ENCODE results near the gene POMT1.
A peak's percentile ranks its signal among the peaks of the same experiment; 100 is the strongest.
"Not testable (repeated sequence)": the region's sequence is repeated elsewhere in the genome, so short reads cannot be mapped to it uniquely, and the experiment has no call there.

POMT1 gene

GRCh38 chr9:131502781-131503625, at the start of gene POMT1:
POMT1 (plus strand) TSS chr9:131502918; CDS start chr9:131504219, 1,301 bp downstream.
- intact Hi-C loops (cut with DNase I) = loop anchor here (2.0 kb wide), 1 partner anchor 28 kb away; the partner anchor contains the start of gene UCK1
- DNase-seq = peak; percentile 81 to 98 (median 87)

- DNase-seq = no peak
- intact Hi-C loops (cut with DNase I) = no loop called here
Observed at GRCh38 chr9:131454028-131454427, 48.7 kb upstream of the POMT1 start.

GRCh38 chr9:131455655-131456054, 47.1 kb upstream of the POMT1 start:
- DNase-seq; intact Hi-C loops (cut with DNase I): not testable (repeated sequence)

GRCh38 chr9:131457746-131458145, 45.0 kb upstream of the POMT1 start:
- no peak for DNase-seq
- intact Hi-C loops (cut with DNase I) = no loop called here

GRCh38 chr9:131459056-131459455, 43.7 kb upstream of the POMT1 start:
- intact Hi-C loops (cut with DNase I) = no loop called here
- DNase-seq = no peak

GRCh38 chr9:131461166-131461565, 41.6 kb upstream of the POMT1 start:
- no peak for DNase-seq
- intact Hi-C loops (cut with DNase I) = no loop called here

- no peak for DNase-seq
- intact Hi-C loops (cut with DNase I) = no loop called here
Observed at GRCh38 chr9:131464354-131465000, 38.2 kb upstream of the POMT1 start.

- no peak for DNase-seq
- intact Hi-C loops (cut with DNase I) = no loop called here
Observed at GRCh38 chr9:131465401-131465800, 37.3 kb upstream of the POMT1 start.

GRCh38 chr9:131467214-131467935, 35.3 kb upstream of the POMT1 start:
- no peak for DNase-seq
- intact Hi-C loops (cut with DNase I) = no loop called here

GRCh38 chr9:131468031-131468430, 34.7 kb upstream of the POMT1 start:
- DNase-seq = no peak
- intact Hi-C loops (cut with DNase I) = no loop called here

GRCh38 chr9:131469356-131469755, 33.4 kb upstream of the POMT1 start:
- intact Hi-C loops (cut with DNase I) = no loop called here
- DNase-seq = no peak

GRCh38 chr9:131469951-131470350, 32.8 kb upstream of the POMT1 start:
- intact Hi-C loops (cut with DNase I) = loop anchor here (10.0 kb wide), 1 partner anchor 95 kb away; no protein-coding TSS in a partner anchor
- DNase-seq = peak in 1 of 10 donors; percentile 49

GRCh38 chr9:131470581-131470991, 32.1 kb upstream of the POMT1 start:
- peak in 1 of 10 donors; percentile 55 for DNase-seq
- intact Hi-C loops (cut with DNase I) = loop anchor here (10.0 kb wide), 1 partner anchor 96 kb away; no protein-coding TSS in a partner anchor

GRCh38 chr9:131472085-131472484, 30.6 kb upstream of the POMT1 start:
- intact Hi-C loops (cut with DNase I) = loop anchor here (10.0 kb wide), 1 partner anchor 97 kb away; no protein-coding TSS in a partner anchor
- DNase-seq = not testable (repeated sequence)

- intact Hi-C loops (cut with DNase I) = loop anchor here (10.0 kb wide), 1 partner anchor 99 kb away; no protein-coding TSS in a partner anchor
- DNase-seq = peak in 1 of 10 donors; percentile 30
Observed at GRCh38 chr9:131473198-131473885, 29.4 kb upstream of the POMT1 start.

- DNase-seq = peak in 1 of 10 donors; percentile 76
- intact Hi-C loops (cut with DNase I) = loop anchor here (10.0 kb wide), 1 partner anchor 99 kb away; no protein-coding TSS in a partner anchor
Observed at GRCh38 chr9:131473891-131474290, 28.8 kb upstream of the POMT1 start.

GRCh38 chr9:131474711-131475110, 28.0 kb upstream of the POMT1 start:
- intact Hi-C loops (cut with DNase I) = loop anchor here (5.0 to 10.0 kb wide), 2 partner anchors 100 to 122 kb away; no protein-coding TSS in a partner anchor
- peak in 1 of 10 donors; percentile 73 for DNase-seq

GRCh38 chr9:131475111-131475955, 27.4 kb upstream of the POMT1 start:
- intact Hi-C loops (cut with DNase I) = loop anchor here (5.0 to 10.0 kb wide), 2 partner anchors 101 to 123 kb away; no protein-coding TSS in a partner anchor
- DNase-seq = peak in 1 of 10 donors; percentile 87
